Hair follicle dermal papilla cell (primary cell): ENCODE results near the gene TMEM273. TPM values are rescaled to one million over a fixed set of nuclear protein-coding genes. Genes with fewer than 3 reads are reported as not detected.

Experiments
- total RNA-seq: library from RNA; depleted of rRNA; stranded (reverse); fragments of >200 nt; gene quantifications from 2 replicates; pipeline ENCODE4 v1.2.3, GENCODE V29; 2012

The TMEM273 gene, protein sequence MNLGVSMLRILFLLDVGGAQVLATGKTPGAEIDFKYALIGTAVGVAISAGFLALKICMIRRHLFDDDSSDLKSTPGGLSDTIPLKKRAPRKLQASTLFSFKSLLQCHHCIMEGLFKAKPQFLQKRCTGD
- total RNA-seq = not detected in 2 replicates

DNA sequence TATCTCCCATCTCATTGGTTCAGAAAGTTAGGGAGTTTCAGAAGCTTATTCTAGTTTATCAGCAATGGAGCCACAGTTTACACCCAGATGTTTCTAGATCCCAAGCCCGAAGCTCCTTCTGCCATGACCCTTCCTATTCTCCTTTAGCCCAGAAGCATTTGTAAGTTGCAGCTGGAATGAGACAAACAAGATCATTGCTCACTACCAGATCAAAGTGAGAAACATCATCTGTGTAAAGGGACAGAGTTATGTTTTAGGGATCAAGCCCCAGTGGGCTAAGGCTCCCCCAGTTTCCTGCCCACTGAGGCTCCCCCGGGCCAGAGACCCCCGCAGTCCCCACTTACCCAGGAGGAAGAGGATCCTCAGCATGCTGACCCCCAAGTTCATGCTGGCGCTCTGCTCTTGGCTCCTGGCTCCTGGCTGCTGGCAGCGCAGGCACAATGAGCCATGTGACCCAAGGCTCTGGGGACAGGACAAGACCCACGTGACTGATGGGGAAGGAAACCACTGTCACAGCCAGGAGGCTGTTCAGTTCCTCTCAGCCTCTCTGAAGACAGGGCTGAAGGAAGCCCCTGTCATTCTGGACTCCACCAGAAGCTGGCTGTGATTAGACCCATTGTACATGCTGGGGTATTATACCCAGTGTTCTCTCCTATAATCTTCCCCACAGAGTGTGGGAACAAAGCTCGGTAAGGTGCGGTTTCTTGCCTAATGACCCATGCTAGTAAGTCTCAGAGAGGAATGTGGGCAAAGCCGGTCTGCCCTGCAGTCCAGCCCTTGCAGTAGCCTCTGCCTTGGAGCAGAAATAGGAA, at the start of gene TMEM273:
TSS of gene TMEM273 (minus strand) at position 442 of the 812 bp plus-strand sequence. CDS start at position 387, 55 bp downstream.

GRCh38 chr10:49133706-49134248, 54.4 kb downstream of the TMEM273 start, which contains the start of gene FAM170B:
FAM170B (minus strand) TSS chr10:49134021; CDS start chr10:49133918, 103 bp downstream.

GRCh38 chr10:49115015-49115795, 73.0 kb downstream of the TMEM273 start, which contains the start of gene VSTM4:
VSTM4 (minus strand) TSS chr10:49115522; CDS start chr10:49115485, 37 bp downstream.

Other genes starting within 250 kb of the TMEM273 start
- gene LRRC18, start 248.6 kb downstream of the TMEM273 start, total RNA-seq = not detected in 2 replicates
- 71.4 and 77.0 TPM in 2 replicates for gene VSTM4, start 72.9 kb downstream of the TMEM273 start, total RNA-seq
- gene FAM170B, start 54.4 kb downstream of the TMEM273 start, total RNA-seq = 0.16 TPM in 1 of 2 replicates, not detected in the other
- not detected in 2 replicates for gene C10orf71, start 110.8 kb upstream of the TMEM273 start, total RNA-seq
- not detected in 2 replicates for gene DRGX, start 207.7 kb upstream of the TMEM273 start, total RNA-seq